ENCODE results near the gene STK25. TPM values are rescaled to one million over a fixed set of nuclear protein-coding genes. Genes with fewer than 3 reads are reported as not detected.

The STK25 gene
- total RNA-seq, 1 donor from 2014 or later = 316 TPM

- Histone ChIP-seq H3K36me3 (ENCODE audit: control insufficient read depth, insufficient read depth, low read length) (no peaks in the 10 kb centered on the region), H3K27me3 (ENCODE audit: control insufficient read depth, insufficient read depth, low read length) (no peaks in the 10 kb centered on the region), H3K4me3 (ENCODE audit: low read depth, low read length) (no peak overlapping the region)
- no peak for TF ChIP-seq CTCF (IDR thresholded peaks at IDR 0.05; ENCODE audit: insufficient read depth, low read length, poor library complexity, severe bottlenecking)
- DNase-seq (ENCODE audit: low read depth) = no peak
Measured at GRCh38 chr2:241482126-241482955, 26.0 kb downstream of the STK25 start.

GRCh38 chr2:241481687-241482086, 26.7 kb downstream of the STK25 start:
- Histone ChIP-seq H3K4me3 (ENCODE audit: low read depth, low read length) (no peak overlapping the region), H3K36me3 (ENCODE audit: control insufficient read depth, insufficient read depth, low read length) (no peaks in the 10 kb centered on the region), H3K27me3 (ENCODE audit: control insufficient read depth, insufficient read depth, low read length) (no peaks in the 10 kb centered on the region)
- no peak for TF ChIP-seq CTCF (IDR thresholded peaks at IDR 0.05; ENCODE audit: insufficient read depth, low read length, poor library complexity, severe bottlenecking)
- no peak for DNase-seq (ENCODE audit: low read depth)

GRCh38 chr2:241479026-241479898, 29.1 kb downstream of the STK25 start:
- no peaks in the 10 kb centered on the region for H3K36me3 ChIP-seq (ENCODE audit: control insufficient read depth, insufficient read depth, low read length)
- H3K27me3 ChIP-seq (ENCODE audit: control insufficient read depth, insufficient read depth, low read length) = no peaks in the 10 kb centered on the region
- H3K4me3 ChIP-seq (ENCODE audit: low read depth, low read length) = no peak overlapping the region
- TF ChIP-seq CTCF (IDR thresholded peaks at IDR 0.05; ENCODE audit: insufficient read depth, low read length, poor library complexity, severe bottlenecking) = no peak
- DNase-seq (ENCODE audit: low read depth) = no peak

GRCh38 chr2:241478166-241478565, 30.2 kb downstream of the STK25 start:
- H3K36me3 ChIP-seq (ENCODE audit: control insufficient read depth, insufficient read depth, low read length) = no peaks in the 10 kb centered on the region
- no peak for DNase-seq (ENCODE audit: low read depth)
- no peaks in the 10 kb centered on the region for H3K27me3 ChIP-seq (ENCODE audit: control insufficient read depth, insufficient read depth, low read length)
- no peak for TF ChIP-seq CTCF (IDR thresholded peaks at IDR 0.05; ENCODE audit: insufficient read depth, low read length, poor library complexity, severe bottlenecking)
- no peak overlapping the region for H3K4me3 ChIP-seq (ENCODE audit: low read depth, low read length)

- Histone ChIP-seq H3K4me3 (ENCODE audit: low read depth, low read length) (no peak overlapping the region), H3K27me3 (ENCODE audit: control insufficient read depth, insufficient read depth, low read length) (no peaks in the 10 kb centered on the region), H3K36me3 (ENCODE audit: control insufficient read depth, insufficient read depth, low read length) (no peaks in the 10 kb centered on the region)
- TF ChIP-seq CTCF (IDR thresholded peaks at IDR 0.05; ENCODE audit: insufficient read depth, low read length, poor library complexity, severe bottlenecking) = no peak
- DNase-seq (ENCODE audit: low read depth) = no peak
Measured at GRCh38 chr2:241475267-241475666, 33.1 kb downstream of the STK25 start.

Data from kidney epithelial cell (primary cell).